IMR-90 (cell line): ENCODE measurements around the gene UVSSA. TPM values are rescaled to one million over a fixed set of nuclear protein-coding genes. Genes with fewer than 3 reads are reported as not detected.

ENCODE experiments used
- ATAC-seq: fragments of 200-7000 bp; cut with Tn5 transposase; 2 replicates; pipeline ENCODE4 v1.9.1; 2020; ENCODE audit warnings: low read depth, mild to moderate bottlenecking, moderate library complexity
- BruUV-seq: library from RNA; stranded (reverse); fragments of 400-500 nt; replicated peaks from 2 replicates; lab custom pipeline; 2021; lab: Mats Ljungman, UMichigan
- CTCF ChIA-PET: fragments of 300-600 bp; formaldehyde crosslinking; extraction: SDS; loops from one replicate; lab custom pipeline; 2021; ENCODE audit warnings: antibody characterized with exemption; lab: Yijun Ruan, JAX
- POLR2A ChIA-PET: fragments of 300-600 bp; sonication (Branson Sonifier 250); formaldehyde crosslinking; loops from one replicate; lab custom pipeline; 2022; ENCODE audit warnings: antibody characterized with exemption; ENCODE audit not compliant: unreplicated experiment; lab: Charles Lee
- DNase-seq: peaks from one replicate; pipeline ENCODE4 v3.0.0; 2013
- H2AFZ ChIP-seq: replicated peaks from 2 replicates; pipeline ENCODE3; 2013; ENCODE audit warnings: low read length, mild to moderate bottlenecking; ENCODE audit not compliant: poor library complexity
- H2AK5ac ChIP-seq: 2 replicates; pipeline ENCODE4 v1.6.1; 2013; ENCODE audit warnings: low read depth, low read length, inconsistent platforms
- H2AK9ac ChIP-seq: replicated peaks from 2 replicates; pipeline ENCODE3; 2013; ENCODE audit warnings: mild to moderate bottlenecking, low read depth, low read length, moderate library complexity; ENCODE audit not compliant: poor library complexity
- H2BK120ac ChIP-seq: 2 replicates; pipeline ENCODE4 v1.6.1; 2013; ENCODE audit warnings: low read depth, low read length, inconsistent platforms
- H2BK15ac ChIP-seq: 3 replicates; pipeline ENCODE4 v1.6.1; 2013; ENCODE audit warnings: low read depth, low read length, inconsistent platforms
- H2BK20ac ChIP-seq: 2 replicates; pipeline ENCODE4 v1.6.1; 2013; ENCODE audit warnings: low read depth, mild to moderate bottlenecking, inconsistent platforms, low read length, moderate library complexity
- H2BK5ac ChIP-seq: 2 replicates; pipeline ENCODE4 v1.6.1; 2013; ENCODE audit warnings: mild to moderate bottlenecking, low read depth, low read length, inconsistent platforms; ENCODE audit not compliant: poor library complexity, severe bottlenecking
- H3K14ac ChIP-seq: replicated peaks from 2 replicates; pipeline ENCODE4 v1.6.1; 2013; ENCODE audit warnings: low read depth, low read length, inconsistent platforms
- H3K18ac ChIP-seq: 2 replicates; pipeline ENCODE4 v1.6.1; 2013; ENCODE audit warnings: low read depth, low read length, control low read depth
- H3K23ac ChIP-seq: 2 replicates; pipeline ENCODE4 v1.6.1; 2013; ENCODE audit warnings: low read depth, low read length, inconsistent platforms
- H3K27ac ChIP-seq: 2 replicates; pipeline ENCODE4 v1.5.1; 2013; ENCODE audit warnings: mild to moderate bottlenecking, control low read depth, low read length; ENCODE audit not compliant: insufficient read depth
- H3K27me3 ChIP-seq: 2 replicates; pipeline ENCODE4 v1.6.1; 2013; ENCODE audit warnings: low read length; ENCODE audit not compliant: control insufficient read depth, insufficient read depth
- H3K36me3 ChIP-seq: 2 replicates; pipeline ENCODE4 v1.6.1; 2013; ENCODE audit warnings: low read length, mixed read lengths; ENCODE audit not compliant: control insufficient read depth, insufficient read depth
- H3K4ac ChIP-seq: 2 replicates; pipeline ENCODE4 v1.6.1; 2013; ENCODE audit warnings: low read depth, low read length, inconsistent platforms
- H3K4me1 ChIP-seq: 2 replicates; pipeline ENCODE4 v1.6.1; 2013; ENCODE audit warnings: low read length, mixed read lengths; ENCODE audit not compliant: control insufficient read depth, insufficient read depth
- H3K4me2 ChIP-seq: 2 replicates; pipeline ENCODE4 v1.6.1; 2013; ENCODE audit warnings: low read depth, mild to moderate bottlenecking, control low read depth, low read length, moderate library complexity
- H3K4me3 ChIP-seq: 2 replicates; pipeline ENCODE4 v1.5.1; 2013; ENCODE audit warnings: low read depth, mild to moderate bottlenecking, control low read depth, low read length, moderate library complexity; ENCODE audit not compliant: insufficient read depth
- H3K56ac ChIP-seq: 2 replicates; pipeline ENCODE4 v1.6.1; 2013; ENCODE audit warnings: low read length, inconsistent platforms; ENCODE audit not compliant: insufficient read depth; ENCODE audit errors: extremely low read depth
- H3K79me1 ChIP-seq, 2 experiments: 2 replicates each; pipeline ENCODE4 v1.6.1; 2013; ENCODE audit warnings: low read length in 2 of 2, inconsistent platforms in 1 of 2, low read depth in 1 of 2
- H3K9ac ChIP-seq: 2 replicates; pipeline ENCODE4 v1.6.1; 2013; ENCODE audit warnings: low read depth, low read length, control low read depth
- H3K9me1 ChIP-seq: 2 replicates; pipeline ENCODE4 v1.6.1; 2013; ENCODE audit warnings: low read length, inconsistent platforms; ENCODE audit not compliant: insufficient read depth
- H3K9me3 ChIP-seq: 2 replicates; pipeline ENCODE4 v1.6.1; 2013; ENCODE audit warnings: low read length; ENCODE audit not compliant: control insufficient read depth, insufficient read depth
- H4K20me1 ChIP-seq: 2 replicates; pipeline ENCODE4 v1.6.1; 2013; ENCODE audit warnings: low read length, inconsistent platforms; ENCODE audit not compliant: insufficient read depth
- H4K5ac ChIP-seq: 2 replicates; pipeline ENCODE4 v1.6.1; 2013; ENCODE audit warnings: mild to moderate bottlenecking, low read depth, low read length, control low read depth
- H4K8ac ChIP-seq, 2 experiments: 2 replicates each; pipeline ENCODE4 v1.6.1; 2013; ENCODE audit warnings: low read depth in 2 of 2, low read length in 2 of 2, control low read depth in 1 of 2, inconsistent platforms in 1 of 2
- H4K91ac ChIP-seq: 2 replicates; pipeline ENCODE4 v1.6.1; 2013; ENCODE audit warnings: low read depth, low read length, inconsistent platforms; ENCODE audit not compliant: insufficient read depth
- BHLHE40 ChIP-seq: fragments of 150-350 bp; IDR thresholded peaks from 2 replicates; pipeline ENCODE4 v1.6.1; 2016; ENCODE audit warnings: mild to moderate bottlenecking, low read depth, low read length
- CEBPB ChIP-seq: IDR thresholded peaks from 2 replicates; pipeline ENCODE4 v1.6.1; 2012; ENCODE audit warnings: low read depth, low read length, improper control_type of control experiment
- CHD1 ChIP-seq: IDR thresholded peaks from 2 replicates; pipeline ENCODE4 v1.6.1; 2012; ENCODE audit warnings: low read depth, low read length, improper control_type of control experiment
- FOS ChIP-seq: fragments of 150-350 bp; IDR thresholded peaks from 2 replicates; pipeline ENCODE4 v1.6.1; 2016; ENCODE audit warnings: low read depth, low read length
- MAFK ChIP-seq: IDR thresholded peaks from 2 replicates; pipeline ENCODE4 v1.6.1; 2012; ENCODE audit warnings: low read depth, low read length, improper control_type of control experiment
- MAZ ChIP-seq: IDR thresholded peaks from 2 replicates; pipeline ENCODE4 v1.6.1; 2012; ENCODE audit warnings: low read depth, mild to moderate bottlenecking, low read length, improper control_type of control experiment, moderate library complexity, borderline replicate concordance
- MXI1 ChIP-seq: IDR thresholded peaks from 2 replicates; pipeline ENCODE4 v1.6.1; 2012; ENCODE audit warnings: low read depth, mild to moderate bottlenecking, low read length, moderate library complexity, borderline replicate concordance
- NFE2L2 ChIP-seq: fragments of 150-350 bp; IDR thresholded peaks from 2 replicates; pipeline ENCODE4 v1.6.1; 2016; ENCODE audit warnings: low read depth, mild to moderate bottlenecking, low read length
- POLR2A ChIP-seq: IDR thresholded peaks from 2 replicates; pipeline ENCODE4 v1.6.1; 2012; ENCODE audit warnings: mild to moderate bottlenecking, low read depth, low read length
- RAD21 ChIP-seq: IDR thresholded peaks from 2 replicates; pipeline ENCODE4 v1.6.1; 2012; ENCODE audit warnings: low read length, improper control_type of control experiment
- RCOR1 ChIP-seq: IDR thresholded peaks from 2 replicates; pipeline ENCODE4 v1.6.1; 2012; ENCODE audit warnings: mild to moderate bottlenecking, low read length, improper control_type of control experiment; ENCODE audit not compliant: insufficient replicate concordance
- RFX5 ChIP-seq: IDR thresholded peaks from 2 replicates; pipeline ENCODE4 v1.8.0; 2012; ENCODE audit warnings: low read depth, mild to moderate bottlenecking, low read length, moderate library complexity
- USF2 ChIP-seq: fragments of 150-350 bp; IDR thresholded peaks from 2 replicates; pipeline ENCODE4 v1.6.1; 2017; ENCODE audit warnings: mild to moderate bottlenecking, antibody characterized with exemption, low read length, low read depth
- WGBS, 2 experiments: methylation state at CpG; one replicate each; pipeline versions ENCODE4 v1.1.5 to v1.1.7; 2013; ENCODE audit warnings: missing lambda C conversion rate in 2 of 2; ENCODE audit not compliant: insufficient read length in 1 of 2; ENCODE audit errors: extremely low coverage in 2 of 2; 5-methylcytosine and 5-hydroxymethylcytosine counted together
- dilution Hi-C: fragments of 300-500 bp; cut with HindIII; formaldehyde crosslinking; loops from one replicate; pipeline ENCODE4 v1.14.3; 2018; ENCODE audit warnings: low sequenced_read_pairs; ENCODE audit not compliant: unreplicated experiment
- in situ Hi-C: fragments of 300-500 bp; cut with MboI; formaldehyde crosslinking; loops from 3 replicates; pipeline ENCODE4 v1.14.3; 2019; ENCODE audit warnings: low sequenced_read_pairs, inconsistent platforms, mixed read lengths
- intact Hi-C: fragments of 100-400 bp; cut with micrococcal nuclease; formaldehyde crosslinking; loops from 2 replicates; pipeline ENCODE4 v1.10.0; 2022
- polyA plus RNA-seq, 3 experiments: library from polyadenylated mRNA; depleted of rRNA; stranded (reverse); fragments of >200 nt; gene quantifications; 2 replicates each; pipeline ENCODE4 v1.2.3, GENCODE V29; 2012; ENCODE audit warnings: low replicate concordance in 1 of 3
- total RNA-seq: library from RNA; depleted of rRNA; stranded (reverse); fragments of >200 nt; gene quantifications from 2 replicates; pipeline ENCODE4 v1.2.3, GENCODE V29; 2012
- TF ChIP-seq, protein P1 (sequence below): fragments of 150-350 bp; IDR thresholded peaks from 2 replicates; pipeline ENCODE4 v1.6.1; 2016; ENCODE audit warnings: low read depth, mild to moderate bottlenecking, low read length, moderate library complexity, borderline replicate concordance
- TF ChIP-seq, protein P2 (sequence below): conservative IDR thresholded peaks from 2 replicates; pipeline ENCODE4 v1.5.1; 2012; ENCODE audit warnings: mild to moderate bottlenecking, low read depth, low read length, improper control_type of control experiment

The UVSSA gene
- total and polyA plus RNA-seq, 2 of the 4 experiments (the other 2 are of a cell fraction): 1.4 to 8.4 TPM

DNA sequence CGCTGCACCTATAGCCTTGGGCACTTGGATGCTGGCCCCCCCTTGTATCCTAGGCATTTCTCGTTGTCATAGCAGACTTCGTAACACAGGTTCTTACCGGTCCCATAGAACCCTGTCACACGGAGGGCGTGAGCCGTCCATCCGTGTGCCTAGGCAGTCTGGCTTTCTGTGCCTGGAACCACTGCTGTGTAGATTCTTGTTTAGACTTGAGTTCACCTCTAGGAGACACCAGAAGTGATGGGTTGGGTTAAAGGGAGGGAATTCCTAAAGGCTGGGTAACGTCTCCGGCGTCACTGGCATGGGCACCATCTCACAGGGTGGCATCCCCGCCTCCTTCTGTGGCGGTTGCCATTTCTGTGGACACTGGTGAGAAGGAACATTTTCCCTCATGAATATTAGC, 72.7 kb downstream of the UVSSA start:
- no TSS peak for BruUV-seq
- Histone ChIP-seq H3K4me1 (no peaks in the 10 kb centered on the region), H4K20me1 (no peaks in the 10 kb centered on the region), H3K36me3 (no peaks in the 10 kb centered on the region), H3K9me3 (peaks cover 1% of the 10 kb centered on the region; the same call in 1 of the 2 replicates), H2BK20ac (no peak overlapping the region), H4K5ac (no peak overlapping the region), H2AFZ (no peak overlapping the region), H3K9ac (no peak overlapping the region), H2AK9ac (no peak overlapping the region), H2BK120ac (no peak overlapping the region), H3K4me3 (no peak overlapping the region), H2BK15ac (no peak overlapping the region), H3K4ac (no peak overlapping the region), H2BK5ac (no peak overlapping the region), H3K9me1 (no peaks in the 10 kb centered on the region), H3K27ac (no peak overlapping the region), H3K79me1 (no peaks in the 10 kb centered on the region), H4K91ac (no peak overlapping the region), H2AK5ac (no peak overlapping the region), H3K56ac (no peak overlapping the region), H4K8ac (no peak overlapping the region), H3K4me2 (no peak overlapping the region), H3K27me3 (peaks cover 33% of the 10 kb centered on the region), H3K23ac (no peak overlapping the region), H3K14ac (no peak overlapping the region), H3K18ac (no peak overlapping the region)
- DNase-seq (no peak), ATAC-seq (no peak)
- WGBS, 2 experiments: 80% methylated on average over 7 of the region's 13 CpGs; no CpG with 5 or more reads in 1 of the 2 experiments
- in situ Hi-C loops: no loop called here
- POLR2A ChIA-PET: no interaction called here
- intact Hi-C loops: no loop called here
- CTCF ChIA-PET: interaction anchor here (0.7 kb wide), 1 partner anchor 27 kb away, joined by 3 read pairs; no protein-coding TSS in a partner anchor
- dilution Hi-C loops: no loop called here
- no peak for TF ChIP-seq BHLHE40
- no peak for TF ChIP-seq RFX5
- TF ChIP-seq MAZ: no peak
- TF ChIP-seq RCOR1: no peak
- TF ChIP-seq FOS: no peak
- TF ChIP-seq CEBPB: no peak
- no peak for TF ChIP-seq USF2
- TF ChIP-seq, protein P1, sequence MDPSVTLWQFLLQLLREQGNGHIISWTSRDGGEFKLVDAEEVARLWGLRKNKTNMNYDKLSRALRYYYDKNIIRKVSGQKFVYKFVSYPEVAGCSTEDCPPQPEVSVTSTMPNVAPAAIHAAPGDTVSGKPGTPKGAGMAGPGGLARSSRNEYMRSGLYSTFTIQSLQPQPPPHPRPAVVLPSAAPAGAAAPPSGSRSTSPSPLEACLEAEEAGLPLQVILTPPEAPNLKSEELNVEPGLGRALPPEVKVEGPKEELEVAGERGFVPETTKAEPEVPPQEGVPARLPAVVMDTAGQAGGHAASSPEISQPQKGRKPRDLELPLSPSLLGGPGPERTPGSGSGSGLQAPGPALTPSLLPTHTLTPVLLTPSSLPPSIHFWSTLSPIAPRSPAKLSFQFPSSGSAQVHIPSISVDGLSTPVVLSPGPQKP: no peak
- TF ChIP-seq CHD1: no peak
- TF ChIP-seq MXI1: no peak
- TF ChIP-seq RAD21: no peak
- TF ChIP-seq, protein P2, sequence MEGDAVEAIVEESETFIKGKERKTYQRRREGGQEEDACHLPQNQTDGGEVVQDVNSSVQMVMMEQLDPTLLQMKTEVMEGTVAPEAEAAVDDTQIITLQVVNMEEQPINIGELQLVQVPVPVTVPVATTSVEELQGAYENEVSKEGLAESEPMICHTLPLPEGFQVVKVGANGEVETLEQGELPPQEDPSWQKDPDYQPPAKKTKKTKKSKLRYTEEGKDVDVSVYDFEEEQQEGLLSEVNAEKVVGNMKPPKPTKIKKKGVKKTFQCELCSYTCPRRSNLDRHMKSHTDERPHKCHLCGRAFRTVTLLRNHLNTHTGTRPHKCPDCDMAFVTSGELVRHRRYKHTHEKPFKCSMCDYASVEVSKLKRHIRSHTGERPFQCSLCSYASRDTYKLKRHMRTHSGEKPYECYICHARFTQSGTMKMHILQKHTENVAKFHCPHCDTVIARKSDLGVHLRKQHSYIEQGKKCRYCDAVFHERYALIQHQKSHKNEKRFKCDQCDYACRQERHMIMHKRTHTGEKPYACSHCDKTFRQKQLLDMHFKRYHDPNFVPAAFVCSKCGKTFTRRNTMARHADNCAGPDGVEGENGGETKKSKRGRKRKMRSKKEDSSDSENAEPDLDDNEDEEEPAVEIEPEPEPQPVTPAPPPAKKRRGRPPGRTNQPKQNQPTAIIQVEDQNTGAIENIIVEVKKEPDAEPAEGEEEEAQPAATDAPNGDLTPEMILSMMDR: no peak
- TF ChIP-seq POLR2A: no peak
- no peak for TF ChIP-seq NFE2L2
- TF ChIP-seq MAFK: no peak
